Sigmoid colon (tissue), 4 donors: ENCODE measurements around the gene ERP44.

ENCODE experiments used
- EP300 ChIP-seq, 4 donors: sonication (generic); formaldehyde crosslinking; IDR thresholded peaks; one replicate each; pipeline ENCODE4 v1.6.1; 2017; ENCODE audit warnings: antibody characterized with exemption in 4 of 4
- POLR2A ChIP-seq, 2 donors: fragments of 450-650 bp; IDR thresholded peaks; one replicate each; pipeline ENCODE4 v1.6.1; 2016; ENCODE audit warnings: antibody characterized with exemption in 2 of 2, mild to moderate bottlenecking in 2 of 2, moderate library complexity in 2 of 2
- POLR2AphosphoS5 ChIP-seq, 4 donors: sonication (generic); formaldehyde crosslinking; IDR thresholded peaks; one replicate each; pipeline ENCODE4 v1.6.1; 2017; ENCODE audit warnings: antibody characterized with exemption in 4 of 4
- TF ChIP-seq, protein P1 (sequence below), 4 experiments: fragments of 450-650 bp in 3 of 4; fragments of 200-600 bp in 1 of 4; IDR thresholded peaks; one replicate each; pipeline ENCODE4 v1.5.1; 2016 to 2019; ENCODE audit warnings: antibody characterized with exemption in 4 of 4, mild to moderate bottlenecking in 3 of 4, moderate library complexity in 2 of 4

DNA sequence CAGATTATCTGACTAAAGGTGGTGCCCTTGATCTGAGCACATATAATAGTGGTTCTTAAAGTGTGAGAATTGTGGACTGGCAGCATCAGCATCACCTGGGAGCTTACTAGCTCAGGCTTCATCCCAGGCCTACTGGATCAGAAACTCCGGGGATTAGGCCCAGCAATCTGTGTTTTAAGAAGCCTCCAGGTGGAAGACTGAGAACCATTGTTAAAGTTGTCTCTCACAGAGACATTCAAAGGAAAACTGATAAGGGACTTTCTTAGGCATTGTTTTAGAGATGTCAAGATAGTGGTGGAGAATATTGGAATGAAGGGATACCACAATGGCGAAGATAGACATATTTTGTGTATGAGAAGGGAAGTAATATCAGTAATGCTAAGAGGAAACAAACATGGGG lies 132.8 kb downstream of the ERP44 start:
- TF ChIP-seq, protein P1, sequence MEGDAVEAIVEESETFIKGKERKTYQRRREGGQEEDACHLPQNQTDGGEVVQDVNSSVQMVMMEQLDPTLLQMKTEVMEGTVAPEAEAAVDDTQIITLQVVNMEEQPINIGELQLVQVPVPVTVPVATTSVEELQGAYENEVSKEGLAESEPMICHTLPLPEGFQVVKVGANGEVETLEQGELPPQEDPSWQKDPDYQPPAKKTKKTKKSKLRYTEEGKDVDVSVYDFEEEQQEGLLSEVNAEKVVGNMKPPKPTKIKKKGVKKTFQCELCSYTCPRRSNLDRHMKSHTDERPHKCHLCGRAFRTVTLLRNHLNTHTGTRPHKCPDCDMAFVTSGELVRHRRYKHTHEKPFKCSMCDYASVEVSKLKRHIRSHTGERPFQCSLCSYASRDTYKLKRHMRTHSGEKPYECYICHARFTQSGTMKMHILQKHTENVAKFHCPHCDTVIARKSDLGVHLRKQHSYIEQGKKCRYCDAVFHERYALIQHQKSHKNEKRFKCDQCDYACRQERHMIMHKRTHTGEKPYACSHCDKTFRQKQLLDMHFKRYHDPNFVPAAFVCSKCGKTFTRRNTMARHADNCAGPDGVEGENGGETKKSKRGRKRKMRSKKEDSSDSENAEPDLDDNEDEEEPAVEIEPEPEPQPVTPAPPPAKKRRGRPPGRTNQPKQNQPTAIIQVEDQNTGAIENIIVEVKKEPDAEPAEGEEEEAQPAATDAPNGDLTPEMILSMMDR (IDR thresholded peaks at IDR 0.05), result no peak
- TF ChIP-seq EP300 (IDR thresholded peaks at IDR 0.05) (no peak), POLR2AphosphoS5 (IDR thresholded peaks at IDR 0.05) (no peak), POLR2A (IDR thresholded peaks at IDR 0.05) (no peak)
